H9 (cell line): ENCODE measurements around the gene CATSPERE. TPM values are rescaled to one million over a fixed set of nuclear protein-coding genes. Genes with fewer than 3 reads are reported as not detected.
"Not testable (repeated sequence)": the region's sequence is repeated elsewhere in the genome, so short reads cannot be mapped to it uniquely, and the experiment has no call there.

Experiments used
- DNase-seq: peaks from one replicate; pipeline ENCODE4 v3.0.0-alpha.2; 2017
- H2AFZ ChIP-seq: one replicate; pipeline ENCODE4 v1.6.1; 2013; ENCODE audit warnings: mild to moderate bottlenecking, low read length, control low read depth, moderate library complexity
- H2AK5ac ChIP-seq: 2 replicates; pipeline ENCODE4 v1.6.1; 2013; ENCODE audit warnings: low read length, control low read depth, mixed read lengths; ENCODE audit not compliant: insufficient read length
- H2BK120ac ChIP-seq: one replicate; pipeline ENCODE4 v1.6.1; 2013; ENCODE audit warnings: low read depth, mild to moderate bottlenecking, low read length, control low read depth, inconsistent platforms; ENCODE audit not compliant: poor library complexity, severe bottlenecking
- H2BK12ac ChIP-seq: 2 replicates; pipeline ENCODE4 v1.6.1; 2013; ENCODE audit warnings: low read length, control low read depth, mixed read lengths, low read depth; ENCODE audit not compliant: insufficient read length
- H2BK15ac ChIP-seq: 2 replicates; pipeline ENCODE4 v1.6.1; 2013; ENCODE audit warnings: low read depth, low read length, control low read depth
- H2BK20ac ChIP-seq: one replicate; pipeline ENCODE4 v1.6.1; 2013; ENCODE audit warnings: low read depth, mild to moderate bottlenecking, low read length, control low read depth, inconsistent platforms; ENCODE audit not compliant: poor library complexity, severe bottlenecking
- H2BK5ac ChIP-seq: 2 replicates; pipeline ENCODE4 v1.6.1; 2013; ENCODE audit warnings: low read length, control low read depth, mixed read lengths; ENCODE audit not compliant: insufficient read length
- H3K14ac ChIP-seq: 2 replicates; pipeline ENCODE4 v1.6.1; 2013; ENCODE audit warnings: low read length, control low read depth; ENCODE audit not compliant: insufficient read depth
- H3K18ac ChIP-seq: 2 replicates; pipeline ENCODE4 v1.6.1; 2013; ENCODE audit warnings: low read depth, mild to moderate bottlenecking, mixed read lengths, low read length, control low read depth; ENCODE audit not compliant: insufficient read length
- H3K23ac ChIP-seq: 2 replicates; pipeline ENCODE4 v1.6.1; 2013; ENCODE audit warnings: low read length, control low read depth, mixed read lengths, low read depth; ENCODE audit not compliant: insufficient read length
- H3K23me2 ChIP-seq: 2 replicates; pipeline ENCODE4 v1.6.1; 2013; ENCODE audit warnings: low read depth, mild to moderate bottlenecking, mixed read lengths, low read length, control low read depth; ENCODE audit not compliant: insufficient read length, poor library complexity, severe bottlenecking
- H3K27ac ChIP-seq: 2 replicates; pipeline ENCODE4 v1.5.1; 2013; ENCODE audit warnings: low read length, control low read depth, mixed read lengths, low read depth; ENCODE audit not compliant: insufficient read length
- H3K27me3 ChIP-seq: 2 replicates; pipeline ENCODE4 v1.6.1; 2013; ENCODE audit warnings: low read length, control low read depth, inconsistent platforms; ENCODE audit not compliant: insufficient read depth
- H3K4ac ChIP-seq: 2 replicates; pipeline ENCODE4 v1.6.1; 2013; ENCODE audit warnings: low read depth, mild to moderate bottlenecking, control low read depth, inconsistent platforms, low read length, moderate library complexity
- H3K4me1 ChIP-seq: 2 replicates; pipeline ENCODE4 v1.6.1; 2013; ENCODE audit warnings: low read length, control low read depth, inconsistent platforms; ENCODE audit not compliant: insufficient read depth
- H3K4me2 ChIP-seq: 2 replicates; pipeline ENCODE4 v1.6.1; 2013; ENCODE audit warnings: low read length, control low read depth, mixed read lengths; ENCODE audit not compliant: insufficient read length, insufficient read depth
- H3K56ac ChIP-seq: 2 replicates; pipeline ENCODE4 v1.6.1; 2013; ENCODE audit warnings: low read depth, mild to moderate bottlenecking, mixed read lengths, low read length, control low read depth; ENCODE audit not compliant: insufficient read length
- H3K79me1 ChIP-seq: 2 replicates; pipeline ENCODE4 v1.6.1; 2013; ENCODE audit warnings: low read depth, mild to moderate bottlenecking, moderate library complexity, low read length, control low read depth, inconsistent platforms; ENCODE audit not compliant: insufficient read depth, poor library complexity, severe bottlenecking
- H3K79me2 ChIP-seq: 2 replicates; pipeline ENCODE4 v1.6.1; 2013; ENCODE audit warnings: low read length, control low read depth, inconsistent platforms; ENCODE audit not compliant: insufficient read depth
- H3K9ac ChIP-seq: 2 replicates; pipeline ENCODE4 v1.6.1; 2013; ENCODE audit warnings: low read length, control low read depth, mixed read lengths; ENCODE audit not compliant: insufficient read length; ENCODE audit errors: extremely low read depth
- H3K9me3 ChIP-seq: one replicate; pipeline ENCODE4 v1.6.1; 2013; ENCODE audit warnings: low read depth, low read length, inconsistent platforms; ENCODE audit not compliant: control insufficient read depth
- H3T11ph ChIP-seq: one replicate; pipeline ENCODE4 v1.6.1; 2013; ENCODE audit warnings: mild to moderate bottlenecking, low read length, control low read depth, inconsistent platforms
- H4K20me1 ChIP-seq: one replicate; pipeline ENCODE4 v1.6.1; 2013; ENCODE audit not compliant: control insufficient read depth, insufficient read length, insufficient read depth
- H4K5ac ChIP-seq: 2 replicates; pipeline ENCODE4 v1.6.1; 2013; ENCODE audit warnings: low read depth, mild to moderate bottlenecking, mixed read lengths, low read length, control low read depth; ENCODE audit not compliant: insufficient read length
- H4K8ac ChIP-seq: replicated peaks from 2 replicates; pipeline ENCODE4 v1.6.1; 2013; ENCODE audit warnings: low read length, control low read depth, mixed read lengths, low read depth; ENCODE audit not compliant: insufficient read length
- H4K91ac ChIP-seq: 2 replicates; pipeline ENCODE4 v1.6.1; 2013; ENCODE audit warnings: low read depth, mild to moderate bottlenecking, moderate library complexity, mixed read lengths, low read length, control low read depth; ENCODE audit not compliant: insufficient read length
- H3K27ac Mint-ChIP-seq, 3 experiments: 2 replicates in 2 of 3; 3 replicates in 1 of 3; pipeline ENCODE4 v1.8.0; 2020 to 2021; ENCODE audit warnings: mixed read lengths in 3 of 3, mild to moderate bottlenecking in 1 of 3, moderate library complexity in 1 of 3
- H3K27me3 Mint-ChIP-seq: 2 replicates; pipeline ENCODE4 v1.8.0; 2021; ENCODE audit warnings: low read depth, mild to moderate bottlenecking, moderate library complexity, mixed read lengths
- H3K36me3 Mint-ChIP-seq, 3 experiments: 2 replicates in 2 of 3; 3 replicates in 1 of 3; pipeline ENCODE4 v1.8.0; 2020 to 2021; ENCODE audit warnings: low read depth in 3 of 3, mixed read lengths in 3 of 3; ENCODE audit not compliant: insufficient read depth in 1 of 3
- H3K4me1 Mint-ChIP-seq, 2 experiments: 2 replicates each; pipeline ENCODE4 v1.8.0; 2020; ENCODE audit warnings: mixed read lengths in 2 of 2
- H3K4me3 Mint-ChIP-seq, 2 experiments: 2 replicates in 1 of 2; 3 replicates in 1 of 2; pipeline ENCODE4 v1.8.0; 2020 to 2021; ENCODE audit warnings: mild to moderate bottlenecking in 2 of 2, mixed read lengths in 2 of 2, moderate library complexity in 1 of 2
- H3K9me3 Mint-ChIP-seq, 2 experiments: 2 replicates in 1 of 2; 3 replicates in 1 of 2; pipeline ENCODE4 v1.8.0; 2020; ENCODE audit warnings: mild to moderate bottlenecking in 2 of 2, mixed read lengths in 2 of 2, moderate library complexity in 1 of 2
- WGBS: extraction: QIAGEN DNeasy Blood & Tissue Kit; methylation state at CpG from one replicate; pipeline ENCODE4 v1.1.7; 2013; ENCODE audit warnings: missing lambda C conversion rate, low lambda C conversion rate, mixed read lengths; ENCODE audit not compliant: insufficient read length; ENCODE audit errors: extremely low coverage; 5-methylcytosine and 5-hydroxymethylcytosine counted together
- total RNA-seq: library from RNA; stranded (reverse); gene quantifications from 2 replicates; pipeline ENCODE4 v1.2.1, GENCODE V29; 2021
- TF ChIP-seq, protein P1 (sequence below): fragments of 200-600 bp; sonication (generic); conservative IDR thresholded peaks from 3 replicates; pipeline ENCODE4 v1.8.0; 2021; ENCODE audit warnings: antibody characterized with exemption, mild to moderate bottlenecking

The CATSPERE gene
- total RNA-seq, 1 experiment from 2014 or later: 0.31 TPM

DNA sequence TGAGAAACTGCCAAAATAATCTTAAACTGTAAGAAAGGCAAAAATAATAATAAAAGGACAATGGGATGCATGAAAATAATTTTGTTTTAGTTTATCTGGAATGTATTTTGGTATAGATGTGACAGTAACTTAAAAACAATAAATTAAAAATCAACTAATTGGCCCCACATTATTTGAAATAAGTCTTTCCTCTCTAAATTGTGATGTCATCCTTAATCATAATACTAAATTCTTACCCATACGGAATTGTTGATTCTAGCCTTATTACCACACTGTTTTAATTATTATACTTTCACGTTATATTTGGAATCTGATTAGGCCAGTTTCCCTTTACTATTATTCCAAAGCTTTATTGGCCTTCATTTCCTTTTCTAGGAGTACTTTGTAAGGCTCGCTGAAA lies 199.5 kb downstream of the CATSPERE start:
- H3K4me1 Mint-ChIP-seq: peaks cover 28 to 31% of the 10 kb centered on the region in 2 experiments
- no peak overlapping the region for H3K4me3 Mint-ChIP-seq
- no peak overlapping the region for H3K4me2 ChIP-seq

DNA sequence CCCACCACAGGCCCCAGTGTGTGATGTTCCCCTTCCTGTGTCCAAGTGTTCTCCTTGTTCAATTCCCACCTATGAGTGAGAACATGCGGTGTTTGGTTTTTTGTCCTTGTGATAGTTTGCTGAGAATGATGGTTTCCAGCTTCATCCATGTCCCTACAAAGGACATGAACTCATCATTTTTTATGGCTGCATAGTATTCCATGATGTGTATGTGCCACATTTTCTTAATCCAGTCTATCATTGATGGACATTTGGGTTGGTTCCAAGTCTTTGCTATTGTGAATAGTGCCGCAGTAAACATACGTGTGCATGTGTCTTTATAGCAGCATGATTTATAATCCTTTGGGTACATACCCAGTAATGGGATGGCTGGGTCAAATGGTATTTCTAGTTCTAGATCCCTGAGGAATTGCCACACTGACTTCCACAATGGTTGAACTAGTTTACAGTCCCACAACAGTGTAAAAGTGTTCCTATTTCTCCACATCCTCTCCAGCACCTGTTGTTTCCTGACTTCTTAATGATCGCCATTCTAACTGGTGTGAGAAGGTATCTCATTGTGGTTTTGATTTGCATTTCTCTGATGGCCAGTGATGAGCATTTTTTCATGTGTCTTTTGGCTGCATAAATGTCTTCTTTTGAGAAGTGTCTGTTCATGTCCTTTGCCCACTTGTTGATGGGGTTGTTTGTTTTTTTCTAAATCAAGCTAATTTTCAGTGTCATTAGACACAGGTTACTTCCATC lies 200.7 kb downstream of the CATSPERE start:
- H3K4me2 ChIP-seq, H2AFZ ChIP-seq, H3K18ac ChIP-seq, DNase-seq, H3K56ac ChIP-seq, H3K9me3 Mint-ChIP-seq, H3K4me3 Mint-ChIP-seq, H2BK15ac ChIP-seq, H3K9me3 ChIP-seq, H3K9ac ChIP-seq, H3K27ac ChIP-seq, H2BK12ac ChIP-seq, H2BK5ac ChIP-seq, H3K27me3 Mint-ChIP-seq, H3T11ph ChIP-seq, H4K5ac ChIP-seq, H4K8ac ChIP-seq, H3K27ac Mint-ChIP-seq, H4K91ac ChIP-seq, H3K14ac ChIP-seq, H3K23ac ChIP-seq, H2AK5ac ChIP-seq, H3K4me1 ChIP-seq, H4K20me1 ChIP-seq, H3K27me3 ChIP-seq, H3K23me2 ChIP-seq, H3K79me1 ChIP-seq, H3K4ac ChIP-seq, H2BK20ac ChIP-seq, H2BK120ac ChIP-seq: not testable (repeated sequence)
- no CpG with 5 or more reads among the region's 4 CpGs for WGBS
- Mint-ChIP-seq H3K4me1 (peaks cover 26 to 28% of the 10 kb centered on the region in 2 experiments), H3K36me3 (peaks cover 31 to 47% (median 32%) of the 10 kb centered on the region in 3 experiments)
- peaks cover 24% of the 10 kb centered on the region; the same call in 1 of the 2 replicates for H3K79me2 ChIP-seq

More for the DNA sequence above, 199.5 kb downstream of the CATSPERE start:
- no peak overlapping the region for H3T11ph ChIP-seq
- peaks cover 0 to 4% of the 10 kb centered on the region in 2 experiments; a peak in 3 of 5 replicates for H3K9me3 Mint-ChIP-seq
- H2BK20ac ChIP-seq: no peak overlapping the region
- H3K79me2 ChIP-seq: peaks cover 33% of the 10 kb centered on the region
- H4K20me1 ChIP-seq: peaks cover 2% of the 10 kb centered on the region
- no CpG with 5 or more reads among the region's 3 CpGs for WGBS
- no peak overlapping the region for H4K91ac ChIP-seq
- no peaks in the 10 kb centered on the region for H3K27me3 Mint-ChIP-seq
- peaks cover 6% of the 10 kb centered on the region for H3K4me1 ChIP-seq
- H2BK120ac ChIP-seq: no peak overlapping the region
- H2AFZ ChIP-seq: no peak overlapping the region
- no peaks in the 10 kb centered on the region for H3K23me2 ChIP-seq
- no peak for DNase-seq
- H3K36me3 Mint-ChIP-seq: peaks cover 33 to 48% (median 34%) of the 10 kb centered on the region in 3 experiments
- no peak overlapping the region for H3K14ac ChIP-seq
- no peak overlapping the region for H3K9ac ChIP-seq
- no peak overlapping the region for H3K56ac ChIP-seq
- H4K5ac ChIP-seq: no peak overlapping the region
- no peak overlapping the region for H3K27ac Mint-ChIP-seq
- H2BK5ac ChIP-seq: no peak overlapping the region
- H3K79me1 ChIP-seq: peaks cover 5% of the 10 kb centered on the region
- H3K18ac ChIP-seq: no peak overlapping the region
- H4K8ac ChIP-seq: no peak overlapping the region
- TF ChIP-seq, protein P1, sequence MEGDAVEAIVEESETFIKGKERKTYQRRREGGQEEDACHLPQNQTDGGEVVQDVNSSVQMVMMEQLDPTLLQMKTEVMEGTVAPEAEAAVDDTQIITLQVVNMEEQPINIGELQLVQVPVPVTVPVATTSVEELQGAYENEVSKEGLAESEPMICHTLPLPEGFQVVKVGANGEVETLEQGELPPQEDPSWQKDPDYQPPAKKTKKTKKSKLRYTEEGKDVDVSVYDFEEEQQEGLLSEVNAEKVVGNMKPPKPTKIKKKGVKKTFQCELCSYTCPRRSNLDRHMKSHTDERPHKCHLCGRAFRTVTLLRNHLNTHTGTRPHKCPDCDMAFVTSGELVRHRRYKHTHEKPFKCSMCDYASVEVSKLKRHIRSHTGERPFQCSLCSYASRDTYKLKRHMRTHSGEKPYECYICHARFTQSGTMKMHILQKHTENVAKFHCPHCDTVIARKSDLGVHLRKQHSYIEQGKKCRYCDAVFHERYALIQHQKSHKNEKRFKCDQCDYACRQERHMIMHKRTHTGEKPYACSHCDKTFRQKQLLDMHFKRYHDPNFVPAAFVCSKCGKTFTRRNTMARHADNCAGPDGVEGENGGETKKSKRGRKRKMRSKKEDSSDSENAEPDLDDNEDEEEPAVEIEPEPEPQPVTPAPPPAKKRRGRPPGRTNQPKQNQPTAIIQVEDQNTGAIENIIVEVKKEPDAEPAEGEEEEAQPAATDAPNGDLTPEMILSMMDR: no peak
- no peak overlapping the region for H2BK15ac ChIP-seq
- H3K27me3 ChIP-seq: no peaks in the 10 kb centered on the region
- no peak overlapping the region for H2AK5ac ChIP-seq
- no peak overlapping the region for H3K27ac ChIP-seq
- H3K4ac ChIP-seq: no peak overlapping the region
- H3K9me3 ChIP-seq: no peaks in the 10 kb centered on the region
- no peak overlapping the region for H2BK12ac ChIP-seq
- H3K23ac ChIP-seq: no peak overlapping the region
